GM12878 (cell line): ENCODE data around the gene TMPRSS3. TPM values are rescaled to one million over a fixed set of nuclear protein-coding genes. Genes with fewer than 3 reads are reported as not detected.

Source experiments
- ATAC-seq: fragments of 200-7000 bp; cut with Tn5 transposase; 3 replicates; pipeline ENCODE4 v1.9.1; 2020; ENCODE audit warnings: mild to moderate bottlenecking, moderate library complexity
- BruUV-seq: library from RNA; stranded (reverse); fragments of 400-500 nt; replicated peaks from 2 replicates; lab custom pipeline; 2021; lab: Mats Ljungman, UMichigan
- CTCF ChIA-PET: fragments of 300-600 bp; sonication (Branson Sonifier 250); formaldehyde crosslinking; extraction: SDS; loops from one replicate; lab custom pipeline; 2021; ENCODE audit warnings: inconsistent platforms; lab: Yijun Ruan, JAX
- POLR2A ChIA-PET: fragments of 350-600 bp; formaldehyde crosslinking; extraction: SDS; loops from one replicate; lab custom pipeline; 2021; ENCODE audit warnings: inconsistent platforms; lab: Charles Lee
- RAD21 ChIA-PET: fragments of 300-600 bp; sonication (Branson Sonifier 250); formaldehyde crosslinking; loops from one replicate; lab custom pipeline; 2023; ENCODE audit warnings: antibody characterized with exemption; ENCODE audit not compliant: unreplicated experiment; lab: Charles Lee
- SMC1A ChIA-PET: fragments of 300-600 bp; sonication (Branson Sonifier 250); formaldehyde crosslinking; loops from one replicate; lab custom pipeline; 2023; ENCODE audit not compliant: unreplicated experiment, uncharacterized antibody; lab: Charles Lee
- DNase-seq: peaks from one replicate; pipeline ENCODE4 v3.0.0-alpha.2; 2011; ENCODE audit warnings: low read depth, low spot score
- FAIRE-seq: peaks from 3 replicates; lab custom pipeline; 2011; peaks lifted over from hg19 to GRCh38; lab: Jason Lieb, UNC
- H2AFZ ChIP-seq: 2 replicates; pipeline ENCODE4 v1.6.0; 2011; ENCODE audit warnings: low read depth, low read length, control low read depth; ENCODE audit not compliant: control insufficient read depth
- H3K27ac ChIP-seq: 2 replicates; pipeline ENCODE4 v1.5.1; 2011; ENCODE audit warnings: control low read depth; ENCODE audit not compliant: control insufficient read depth, insufficient read depth
- H3K27me3 ChIP-seq, 2 experiments: replicated peaks in 1 of 2; 2 replicates each; pipeline versions ENCODE4 v1.6.0 to v1.6.1; 2011; ENCODE audit warnings: low read length in 1 of 2; ENCODE audit not compliant: control insufficient read depth in 2 of 2, insufficient read depth in 2 of 2
- H3K36me3 ChIP-seq, 2 experiments: 2 replicates each; pipeline ENCODE4 v1.5.1; 2011; ENCODE audit warnings: low read length in 1 of 2; ENCODE audit not compliant: control insufficient read depth in 2 of 2, insufficient read depth in 2 of 2
- H3K4me1 ChIP-seq: 2 replicates; pipeline ENCODE4 v1.6.1; 2011; ENCODE audit warnings: mild to moderate bottlenecking, low read length, moderate library complexity, mixed read lengths; ENCODE audit not compliant: control insufficient read depth, insufficient read depth
- H3K4me2 ChIP-seq: 2 replicates; pipeline ENCODE4 v1.6.0; 2011; ENCODE audit warnings: control low read depth; ENCODE audit not compliant: control insufficient read depth, insufficient read depth
- H3K4me3 ChIP-seq: fragments of 200-600 bp; sonication (generic); 2 replicates; pipeline ENCODE4 v1.5.1; 2016
- H3K79me2 ChIP-seq: 2 replicates; pipeline ENCODE4 v1.6.0; 2011; ENCODE audit warnings: low read length; ENCODE audit not compliant: control insufficient read depth, insufficient read depth
- H3K9ac ChIP-seq: 2 replicates; pipeline ENCODE4 v1.8.0; 2011; ENCODE audit warnings: low read length, control low read depth, mixed read lengths; ENCODE audit not compliant: control insufficient read depth, insufficient read depth
- H3K9me3 ChIP-seq: replicated peaks from 3 replicates; pipeline ENCODE4 v1.5.1; 2011; ENCODE audit warnings: mild to moderate bottlenecking, low read length; ENCODE audit not compliant: control insufficient read depth, insufficient read depth
- H4K20me1 ChIP-seq: 2 replicates; pipeline ENCODE4 v1.6.0; 2011; ENCODE audit not compliant: control insufficient read depth, insufficient read depth
- BCL3 ChIP-seq: IDR thresholded peaks from 2 replicates; pipeline ENCODE4 v1.6.1; 2011; ENCODE audit warnings: borderline replicate concordance, low read depth, mild to moderate bottlenecking, moderate library complexity, low read length; ENCODE audit not compliant: insufficient read depth, poor library complexity, severe bottlenecking
- CHD2 ChIP-seq: IDR thresholded peaks from 2 replicates; pipeline ENCODE4 v1.6.1; 2011; ENCODE audit warnings: low read depth, low read length, improper control_type of control experiment, borderline replicate concordance
- DPF2 ChIP-seq: fragments of 450-650 bp; IDR thresholded peaks from 2 replicates; pipeline ENCODE4 v1.6.1; 2017; ENCODE audit warnings: mild to moderate bottlenecking
- NFXL1 ChIP-seq: fragments of 450-650 bp; IDR thresholded peaks from 2 replicates; pipeline ENCODE4 v1.6.1; 2017; ENCODE audit warnings: antibody characterized with exemption, mild to moderate bottlenecking, borderline replicate concordance
- USF2 ChIP-seq: IDR thresholded peaks from 2 replicates; pipeline ENCODE4 v1.6.1; 2011; ENCODE audit warnings: low read depth, low read length, improper control_type of control experiment, borderline replicate concordance
- ZNF592 ChIP-seq: fragments of 450-650 bp; IDR thresholded peaks from 2 replicates; pipeline ENCODE4 v1.6.1; 2017; ENCODE audit warnings: mild to moderate bottlenecking, moderate library complexity
- WGBS: methylation state at CpG from one replicate; pipeline ENCODE4 v1.1.6; 2016; ENCODE audit warnings: low lambda C conversion rate; ENCODE audit not compliant: insufficient replicate concordance, insufficient coverage; ENCODE audit errors: missing lambda C conversion rate; 5-methylcytosine and 5-hydroxymethylcytosine counted together
- in situ Hi-C: fragments of 300-500 bp; cut with MboI; formaldehyde crosslinking; loops from 9 replicates; pipeline ENCODE4 v1.14.3; 2018; ENCODE audit warnings: mixed read lengths
- intact Hi-C: fragments of 100-400 bp; cut with micrococcal nuclease; formaldehyde crosslinking; loops from one replicate; pipeline ENCODE4 v1.14.2; 2022; ENCODE audit not compliant: unreplicated experiment
- polyA plus RNA-seq, 11 experiments: library from polyadenylated mRNA; depleted of rRNA in 4 of 11; unstranded in 6 of 11; stranded (reverse) in 5 of 11; fragments of >200 nt; fragmentation: Nextera tagmentation in 4 of 11; fragmentation: Illumina TruSeq in 1 of 11; extraction: Ambion mirVana in 4 of 11; extraction: Trizol in 1 of 11; gene quantifications; 1 replicate in 1 of 11; 2 replicates in 10 of 11; pipeline versions ENCODE4 v1.2.1 to v1.2.3, GENCODE V29; 2011 to 2016; ENCODE audit warnings: inconsistent platforms in 2 of 11, missing spikeins in 2 of 11, low read depth in 1 of 11
- total RNA-seq, 4 experiments: library from RNA; depleted of rRNA in 3 of 4; stranded (reverse); fragments of >200 nt in 3 of 4; fragmentation: Illumina TruSeq in 1 of 4; extraction: Trizol in 1 of 4; gene quantifications; 2 replicates each; pipeline versions ENCODE4 v1.2.1 to v1.2.3, GENCODE V29; 2013 to 2021

TMPRSS3 gene
- total and polyA plus RNA-seq, 10 of the 15 experiments (the other 5 are each of a cell fraction or from before 2014, with no cell fraction given): 0.51 to 1.5 (median 0.82) TPM; not detected in 1

- Histone ChIP-seq H3K36me3 (no peaks in the 10 kb centered on the region), H3K27me3 (no peaks in the 10 kb centered on the region), H3K4me2 (no peak overlapping the region), H3K27ac (no peak overlapping the region), H2AFZ (no peak overlapping the region), H3K9ac (no peak overlapping the region), H3K9me3 (peaks cover 6% of the 10 kb centered on the region), H4K20me1 (no peaks in the 10 kb centered on the region), H3K4me1 (no peaks in the 10 kb centered on the region), H3K4me3 (no peak overlapping the region), H3K79me2 (no peaks in the 10 kb centered on the region)
- ChIA-PET SMC1A (interaction anchor here (1.0 to 8.6 kb wide), 2 partner anchors 10 to 123 kb away, joined by 3 to 68 read pairs; no protein-coding TSS in a partner anchor), POLR2A (no interaction called here), RAD21 (no interaction called here), CTCF (interaction anchor here (1.4 kb wide), 1 partner anchor 102 kb away, joined by 3 read pairs; no protein-coding TSS in a partner anchor)
- no TSS peak for BruUV-seq
- intact Hi-C loops: no loop called here
- TF ChIP-seq USF2 (no peak), NFXL1 (no peak), ZNF592 (no peak), DPF2 (no peak), CHD2 (no peak), BCL3 (peak; percentile 32)
- FAIRE-seq (no peak), DNase-seq (no peak), ATAC-seq (no peak)
- in situ Hi-C loops: no loop called here
- 45% methylated on average over 10 of the region's 10 CpGs for WGBS
Measured at GRCh38 chr21:42433946-42434551, 38.2 kb upstream of the TMPRSS3 start.
